HG02981 (cell line): ENCODE data around the gene BAG5.
"Not testable (repeated sequence)": the region's sequence is repeated elsewhere in the genome, so short reads cannot be mapped to it uniquely, and the experiment has no call there.

Experiments
- ATAC-seq: cut with Tn5 transposase; IDR thresholded peaks from one replicate; pipeline ENCODE4 v1.9.1; 2021; ENCODE audit warnings: mild to moderate bottlenecking, moderate library complexity; ENCODE audit not compliant: unreplicated experiment

The BAG5 gene, protein sequence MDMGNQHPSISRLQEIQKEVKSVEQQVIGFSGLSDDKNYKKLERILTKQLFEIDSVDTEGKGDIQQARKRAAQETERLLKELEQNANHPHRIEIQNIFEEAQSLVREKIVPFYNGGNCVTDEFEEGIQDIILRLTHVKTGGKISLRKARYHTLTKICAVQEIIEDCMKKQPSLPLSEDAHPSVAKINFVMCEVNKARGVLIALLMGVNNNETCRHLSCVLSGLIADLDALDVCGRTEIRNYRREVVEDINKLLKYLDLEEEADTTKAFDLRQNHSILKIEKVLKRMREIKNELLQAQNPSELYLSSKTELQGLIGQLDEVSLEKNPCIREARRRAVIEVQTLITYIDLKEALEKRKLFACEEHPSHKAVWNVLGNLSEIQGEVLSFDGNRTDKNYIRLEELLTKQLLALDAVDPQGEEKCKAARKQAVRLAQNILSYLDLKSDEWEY

DNA sequence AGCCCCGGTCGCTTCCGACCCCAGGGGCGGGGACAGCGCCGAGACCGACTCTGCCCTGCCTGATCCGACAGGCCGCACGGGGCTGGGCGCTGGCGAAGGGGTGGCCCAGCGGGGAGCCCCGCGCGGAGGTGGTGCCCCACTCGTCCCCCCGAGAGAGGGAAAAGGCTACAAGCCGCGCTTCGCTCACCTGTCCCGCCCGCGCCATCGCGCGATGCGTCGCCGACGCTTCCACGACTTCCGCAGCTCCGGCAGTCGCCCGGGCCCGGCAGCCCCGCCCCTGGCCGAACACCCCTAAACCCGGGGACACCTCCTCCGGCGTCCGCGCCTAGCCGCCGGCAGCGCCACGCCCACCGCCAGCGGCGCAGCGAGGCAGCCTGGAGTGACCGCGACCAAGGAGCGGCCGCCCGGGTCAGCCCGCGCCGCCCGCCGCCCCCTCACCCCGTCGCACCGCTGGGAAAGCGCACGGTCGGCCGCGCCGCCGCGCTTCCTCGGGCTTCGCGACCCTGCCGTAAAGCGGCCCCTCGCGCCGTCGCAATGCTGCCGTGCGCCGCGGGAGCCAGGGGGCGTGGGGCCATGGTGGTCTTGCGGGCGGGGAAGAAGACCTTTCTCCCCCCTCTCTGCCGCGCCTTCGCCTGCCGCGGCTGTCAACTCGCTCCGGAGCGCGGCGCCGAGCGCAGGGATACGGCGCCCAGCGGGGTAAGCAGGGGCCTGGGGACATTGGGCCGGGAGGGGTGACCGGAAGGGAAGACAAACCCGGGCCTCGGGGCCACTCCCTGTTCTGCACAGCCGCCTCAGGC, at the start of gene BAG5, which contains the start of gene COA8:
BAG5 (minus strand) TSS at position 229 of the 797 bp plus-strand sequence. CDS start 1,493 bp downstream, outside the sequence.
COA8 (plus strand) TSS at position 532 of the 797 bp plus-strand sequence; CDS start at position 574, 42 bp downstream.
- peak; percentile 68 for ATAC-seq

DNA sequence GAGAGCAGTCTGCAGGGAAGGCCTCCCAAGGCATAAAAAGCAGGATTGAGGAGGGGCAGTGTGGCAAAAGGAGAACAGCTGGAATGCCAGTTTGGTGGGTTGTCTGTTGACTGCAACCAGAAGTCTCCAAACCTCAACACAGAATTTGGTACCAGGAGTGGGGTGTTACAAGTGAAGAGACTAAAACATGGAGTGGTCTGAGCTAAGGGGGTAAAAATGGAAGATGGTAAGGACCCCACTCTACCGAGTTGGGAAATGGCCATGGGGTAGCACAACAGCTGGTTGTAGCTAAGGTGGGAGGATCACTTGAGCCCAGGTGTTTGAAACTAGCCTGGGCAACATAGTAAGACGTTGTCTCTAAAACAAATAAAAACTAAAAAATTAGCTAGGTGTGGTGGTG, 48.8 kb upstream of the BAG5 start:
- ATAC-seq: no peak

DNA sequence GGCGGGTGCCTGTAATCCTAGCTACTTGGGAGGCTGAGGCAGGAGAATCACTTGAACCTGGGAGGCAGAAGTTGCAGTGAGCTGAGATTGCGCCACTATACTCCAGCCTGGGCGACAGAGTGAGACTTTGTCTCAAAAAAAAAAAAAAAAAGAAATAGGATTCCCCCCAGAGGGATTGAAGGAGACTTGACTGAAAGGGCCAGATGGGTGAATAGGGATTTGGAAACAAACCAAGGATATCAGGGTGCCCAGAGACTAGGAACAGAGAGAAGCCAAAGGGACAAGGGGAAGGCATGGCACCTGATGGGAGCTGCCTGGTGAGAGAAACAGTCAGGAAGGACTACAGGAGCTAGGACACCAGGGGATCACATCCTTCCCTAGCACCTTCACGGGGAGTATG, 46.6 kb upstream of the BAG5 start:
- not testable (repeated sequence) for ATAC-seq

DNA sequence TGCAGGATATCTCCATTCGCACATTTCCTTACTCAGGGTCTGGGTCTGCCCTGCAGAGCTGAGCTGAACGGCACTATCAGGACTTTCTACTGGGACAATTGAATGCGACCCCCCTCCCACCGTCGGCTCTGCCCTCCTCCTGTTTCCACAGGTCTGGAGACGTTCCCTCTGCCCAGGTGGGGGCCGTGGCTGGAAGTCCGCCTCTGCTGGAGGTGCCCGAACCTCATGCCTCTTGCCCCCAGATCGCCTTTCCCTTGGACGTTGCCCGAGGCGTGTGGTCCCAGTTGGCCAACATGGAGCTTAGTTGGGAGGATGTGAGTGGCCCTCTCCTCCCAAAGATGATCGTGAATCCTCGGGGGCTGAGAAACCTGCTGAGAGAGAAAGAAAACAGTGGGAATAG, 45.4 kb upstream of the BAG5 start:
- no peak for ATAC-seq

DNA sequence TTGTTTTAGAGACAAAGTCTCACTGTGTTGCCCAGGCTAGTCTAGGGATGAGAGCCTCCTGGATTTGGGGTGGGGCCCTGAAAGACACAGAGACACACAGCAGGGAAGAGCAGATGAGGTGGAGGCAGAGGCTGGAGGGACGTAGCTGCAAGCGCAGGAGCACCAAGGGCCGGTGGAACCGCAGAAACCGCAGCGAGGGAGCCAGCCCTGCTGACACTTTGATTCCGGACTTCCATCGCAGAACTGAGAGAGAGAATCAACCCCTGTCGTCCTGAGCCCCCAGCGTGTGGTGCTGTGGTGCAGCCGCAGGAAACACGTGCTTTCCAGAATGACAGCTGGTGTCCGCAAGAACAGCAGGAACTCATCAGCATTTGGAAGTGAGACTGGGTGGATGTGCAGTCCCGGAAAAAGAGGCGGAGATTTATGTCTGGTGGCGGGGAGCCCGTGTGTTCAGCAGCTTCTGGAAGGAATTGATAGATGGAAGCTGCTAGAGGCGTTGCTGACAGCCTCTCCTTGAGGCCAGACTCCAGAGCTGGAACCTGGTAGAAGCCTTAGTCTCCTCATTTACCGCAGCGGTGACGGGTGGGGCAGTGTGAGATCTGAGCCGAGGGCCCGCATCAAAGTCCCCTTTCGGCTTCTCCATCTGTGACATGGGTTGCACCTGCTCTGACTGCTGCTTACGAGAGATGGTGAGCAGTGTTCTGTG, 44.7 kb upstream of the BAG5 start:
- ATAC-seq: peak; percentile 59

DNA sequence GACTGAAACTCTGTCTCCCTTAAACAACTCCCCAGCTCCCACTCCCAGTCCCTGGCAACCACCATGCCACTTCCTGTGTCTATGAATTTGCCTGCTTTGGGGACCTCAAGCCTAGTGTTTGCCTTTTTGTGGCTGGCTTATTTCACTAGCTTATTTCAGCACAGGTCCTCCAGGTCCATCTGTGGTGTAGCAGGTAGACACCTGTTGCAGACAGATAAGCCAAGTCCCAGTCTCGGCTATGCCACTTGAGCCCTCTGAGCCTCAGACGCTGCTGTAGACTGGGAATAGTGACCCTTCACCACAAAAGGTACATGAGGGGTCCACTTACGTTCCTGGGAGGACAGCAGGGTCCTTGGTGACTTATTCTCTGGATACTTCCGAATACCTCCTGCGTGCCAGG, 42.2 kb upstream of the BAG5 start:
- no peak for ATAC-seq

DNA sequence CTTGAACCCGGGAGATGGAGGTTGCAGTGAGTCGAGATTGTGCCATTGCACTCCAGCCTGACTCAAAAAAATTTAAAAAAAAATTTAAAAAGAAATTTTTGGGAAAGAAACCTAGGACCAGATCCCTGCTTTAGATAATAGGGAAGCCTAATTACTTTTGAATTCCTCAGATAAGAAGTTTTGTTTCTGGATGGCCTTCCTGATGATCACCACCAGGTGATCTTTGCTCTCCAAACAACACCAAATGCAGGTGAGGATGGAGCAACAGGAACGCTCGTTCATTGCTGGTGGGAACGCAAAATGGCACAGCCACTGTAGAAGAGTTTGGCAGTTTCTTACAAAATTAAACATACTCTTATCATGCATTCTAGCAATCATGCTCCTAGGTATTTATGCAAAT, 38.0 kb upstream of the BAG5 start:
- no peak for ATAC-seq

DNA sequence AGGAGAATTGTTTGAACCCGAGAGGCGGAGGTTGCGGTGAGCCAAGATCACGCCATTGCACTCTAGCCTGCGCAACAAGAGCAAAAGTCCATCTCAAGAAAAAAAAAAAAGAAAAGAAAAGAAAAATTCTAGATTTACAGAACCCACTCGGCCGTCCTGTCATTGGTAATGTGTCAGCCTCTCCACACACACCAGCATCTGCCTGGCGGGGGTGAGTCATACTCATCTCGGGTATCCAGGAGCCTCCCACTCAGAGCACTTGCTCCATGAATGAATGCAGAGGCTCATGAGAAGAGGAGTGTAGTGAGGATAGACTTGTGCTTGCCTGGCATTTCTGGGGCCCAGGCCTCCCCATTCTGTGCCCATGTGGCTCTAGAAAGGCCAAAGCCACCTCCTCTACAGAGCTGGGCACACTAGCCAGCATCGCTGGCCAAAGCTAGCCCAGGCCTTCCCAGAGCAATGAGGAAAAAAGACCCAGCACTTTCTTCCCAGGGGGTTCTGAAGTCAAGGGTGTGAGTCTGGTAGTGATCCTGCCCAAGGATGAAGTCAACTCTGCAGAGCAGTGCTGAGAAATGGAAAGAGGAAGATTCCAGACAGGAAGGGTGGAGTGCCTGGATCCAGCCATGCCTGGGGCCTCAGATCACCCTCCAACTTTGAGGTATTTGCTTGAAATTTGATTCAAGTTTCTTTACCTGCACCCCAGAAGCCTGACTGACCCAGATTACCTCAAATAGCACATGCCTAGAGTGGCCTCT, 35.3 kb upstream of the BAG5 start:
- no peak for ATAC-seq

DNA sequence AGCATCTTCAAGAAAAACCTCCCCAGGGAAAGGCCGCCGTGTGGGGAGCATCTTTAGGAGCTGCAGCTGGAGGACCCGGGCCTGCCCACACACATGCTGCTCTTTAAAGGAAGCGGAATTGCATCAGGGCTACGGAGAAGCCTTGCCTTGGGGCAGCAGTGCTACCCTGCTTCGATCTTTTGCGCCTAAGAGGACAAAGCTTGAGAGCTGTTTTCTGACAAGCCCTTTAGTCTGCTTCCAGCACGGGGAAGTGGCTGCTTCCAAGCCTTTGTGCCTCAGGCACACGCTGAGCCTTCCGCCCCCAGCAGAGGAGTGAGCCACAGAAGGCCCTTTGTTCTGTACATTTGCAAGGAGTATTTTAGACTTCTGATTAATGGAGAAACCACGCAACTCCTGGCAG, 31.8 kb upstream of the BAG5 start:
- ATAC-seq: no peak

DNA sequence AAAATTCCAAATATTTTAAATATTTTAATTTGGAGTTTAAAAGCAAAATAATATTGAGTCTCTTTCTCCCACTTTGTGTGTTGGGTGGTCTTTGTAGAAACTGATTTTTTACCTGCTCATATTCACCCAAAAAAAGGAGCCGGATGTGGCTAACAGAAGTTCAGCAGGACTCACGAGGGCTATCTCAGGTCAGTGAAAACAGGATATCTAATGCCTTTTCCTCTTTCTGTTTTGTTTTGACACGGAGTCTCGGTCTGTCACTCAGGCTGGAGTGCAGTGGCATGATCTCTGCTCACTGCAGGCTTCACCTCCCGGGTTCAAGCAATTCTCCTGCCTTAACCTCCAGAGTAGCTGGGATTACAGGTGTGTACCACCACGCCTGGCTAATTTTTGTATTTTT, 31.1 kb upstream of the BAG5 start:
- peak; percentile 78 for ATAC-seq

DNA sequence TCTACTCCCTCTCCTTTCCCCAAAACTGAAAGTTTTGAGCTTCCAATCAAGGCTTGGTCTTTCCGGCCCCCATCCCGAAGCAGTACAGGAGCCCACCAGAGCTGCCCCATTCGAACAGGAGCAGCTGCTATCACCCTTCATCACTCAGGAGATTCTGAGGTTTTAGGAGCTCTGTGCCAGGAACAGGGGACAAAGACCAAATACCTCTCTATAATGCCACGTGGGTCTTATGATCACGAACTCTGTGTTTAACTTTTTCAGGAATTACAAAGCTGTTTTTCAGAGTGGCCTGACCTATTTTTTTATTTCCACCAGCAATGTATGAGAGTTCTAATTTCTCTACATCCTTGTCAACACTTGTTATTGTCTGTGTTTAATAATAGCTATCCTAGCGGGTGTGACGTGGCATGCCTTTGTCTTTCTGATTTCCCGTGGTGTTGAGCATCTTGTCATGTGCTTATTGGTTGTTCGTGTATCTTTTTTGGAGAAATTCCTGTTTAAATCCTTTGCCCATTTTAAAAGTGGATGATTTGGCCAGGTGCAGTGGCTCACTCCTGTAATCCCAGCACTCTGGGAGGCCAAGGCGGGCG, 22.0 kb upstream of the BAG5 start:
- ATAC-seq: no peak

DNA sequence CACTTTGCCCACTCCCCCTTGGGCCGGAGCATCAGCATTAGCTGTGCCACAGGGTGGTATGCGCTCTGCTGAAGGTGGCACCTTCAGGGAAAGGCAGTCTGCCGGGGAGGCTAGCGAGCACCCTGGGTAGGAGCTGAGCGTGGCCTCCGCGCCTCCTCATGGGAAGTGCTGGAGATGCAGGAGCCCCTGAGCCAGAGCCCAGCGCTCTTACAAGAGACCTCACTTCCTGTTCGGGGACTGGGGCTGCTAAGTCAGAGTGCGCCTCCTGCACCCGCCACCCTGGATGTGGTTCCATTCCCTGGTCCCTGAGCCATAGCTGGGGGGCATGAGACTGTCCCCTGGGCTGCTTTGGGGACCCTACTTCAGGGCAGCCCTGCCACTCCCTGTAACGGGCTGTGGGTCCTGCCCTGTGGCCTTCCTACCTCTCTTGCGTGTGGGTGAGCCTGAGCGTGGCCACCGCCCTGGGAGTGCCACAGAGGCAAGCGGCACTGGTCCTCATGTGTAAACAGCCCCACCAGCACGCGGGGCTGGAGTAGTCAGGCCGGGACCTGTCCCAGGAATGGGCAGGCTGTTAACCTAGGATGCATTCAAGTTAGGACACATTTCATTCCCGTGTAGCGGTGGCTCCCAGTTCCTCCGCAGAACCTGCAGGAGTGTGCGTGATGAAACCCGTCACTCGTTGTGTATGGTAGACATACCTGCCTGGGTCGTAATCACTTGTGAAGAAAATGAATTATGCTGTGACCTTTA, 19.7 kb upstream of the BAG5 start:
- no peak for ATAC-seq

DNA sequence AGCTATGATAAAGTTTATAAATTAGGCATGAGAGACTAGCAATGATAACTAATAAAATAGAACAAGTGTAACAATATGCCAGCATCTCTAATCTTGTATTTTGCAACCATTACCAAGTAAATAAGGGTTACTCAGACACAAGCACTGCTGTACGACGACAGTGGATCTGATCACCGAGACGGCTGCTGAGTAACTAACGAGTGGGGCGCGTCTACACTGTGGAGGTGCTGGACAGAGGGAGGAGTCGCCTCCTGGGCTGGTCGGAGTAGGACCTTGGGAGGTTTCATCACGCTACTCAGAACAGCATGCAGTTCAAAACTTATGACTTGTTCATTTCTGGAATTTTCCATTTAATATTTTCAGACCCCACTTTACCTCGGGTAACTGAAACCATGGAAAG, 18.7 kb upstream of the BAG5 start:
- ATAC-seq: no peak

DNA sequence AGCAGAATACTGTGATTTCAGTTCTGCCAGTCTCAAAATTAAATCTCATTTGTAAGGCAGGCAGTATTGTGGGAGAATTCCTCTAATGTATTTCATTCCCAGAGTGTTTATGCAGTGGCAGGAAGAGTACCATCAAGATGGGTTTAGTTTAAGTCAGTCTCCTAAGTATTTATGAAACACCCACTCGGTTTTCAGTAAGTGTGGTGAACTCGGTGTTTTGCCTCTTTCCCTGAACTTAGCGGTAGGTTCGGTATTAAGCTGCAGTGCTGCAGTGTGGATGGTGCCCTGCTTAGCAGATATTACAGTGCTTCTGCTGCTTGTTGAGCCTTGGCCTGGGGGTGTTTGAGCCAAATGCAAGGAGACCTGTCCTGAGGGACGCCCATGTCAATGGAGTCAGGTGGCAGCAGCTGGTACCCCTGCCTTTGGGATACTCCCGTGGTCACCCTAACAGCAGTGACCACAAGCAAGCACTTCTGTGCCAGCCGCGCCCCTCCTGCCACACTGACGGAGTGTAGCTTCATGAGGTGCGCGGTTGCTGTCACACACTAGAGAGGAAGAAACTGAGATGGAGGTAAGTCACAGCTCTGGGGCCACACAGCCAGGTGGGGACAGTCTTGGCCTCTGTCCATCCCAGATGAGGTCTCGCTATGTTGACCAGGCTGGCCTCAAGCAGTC, 16.1 kb upstream of the BAG5 start:
- no peak for ATAC-seq

DNA sequence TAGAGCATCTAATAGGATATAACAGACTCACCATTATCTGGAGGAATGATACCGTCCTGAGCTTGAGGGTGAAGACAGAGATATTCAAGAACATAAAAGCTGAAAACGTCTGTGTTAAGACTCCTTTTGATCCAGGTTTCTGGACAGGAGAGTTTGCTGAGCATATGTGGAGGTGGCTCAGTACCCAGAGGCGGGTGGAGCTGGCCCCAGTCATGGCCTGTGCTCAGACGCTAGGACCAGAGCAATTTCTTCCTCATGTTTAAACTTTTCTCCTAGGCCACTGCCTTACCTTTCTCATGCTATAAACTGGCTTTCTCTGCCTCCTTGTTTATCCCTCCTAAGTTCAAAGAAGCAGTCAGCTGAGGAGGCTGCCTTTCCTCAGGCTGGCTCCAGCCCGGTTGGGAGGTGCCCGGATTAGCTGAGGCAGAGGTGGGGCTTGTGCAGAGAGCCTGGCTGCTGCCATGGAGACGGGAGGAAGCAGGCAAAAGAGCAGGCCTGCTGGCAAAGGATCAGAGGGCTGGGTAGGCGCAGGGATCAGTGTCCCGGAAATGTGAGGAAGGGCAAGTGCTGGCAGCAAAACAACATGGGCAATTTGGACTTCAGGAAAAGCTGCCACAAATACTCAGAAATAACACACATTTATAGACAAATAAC, 14.0 kb upstream of the BAG5 start:
- ATAC-seq: no peak

DNA sequence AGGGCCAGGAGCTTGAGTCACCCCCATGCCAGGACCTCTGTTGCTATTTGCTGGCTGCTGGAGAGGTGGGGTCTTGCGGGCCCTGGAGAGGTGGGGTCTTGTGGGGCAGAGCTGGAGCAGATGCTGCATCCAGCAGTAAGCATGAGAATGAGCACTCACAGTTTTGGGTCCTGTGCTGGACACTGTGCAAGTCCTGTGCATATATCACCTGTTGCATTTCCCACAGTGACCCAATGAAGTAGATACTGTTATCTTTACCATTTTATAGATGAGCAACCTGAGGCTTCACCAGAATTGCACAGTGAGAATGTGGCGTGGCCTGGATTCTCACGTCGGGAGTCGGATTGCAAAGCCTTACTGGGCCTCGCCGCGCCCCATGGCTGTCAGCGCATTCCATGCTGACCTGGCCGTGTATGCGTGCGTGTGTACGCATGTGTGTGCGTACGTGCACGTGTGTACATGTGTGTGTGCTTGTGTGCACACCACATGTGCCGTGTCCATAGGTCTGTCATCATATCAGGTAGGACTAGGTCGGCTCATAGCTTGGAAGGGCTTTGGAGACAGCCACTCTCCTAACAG, 12.3 kb upstream of the BAG5 start:
- ATAC-seq: no peak

DNA sequence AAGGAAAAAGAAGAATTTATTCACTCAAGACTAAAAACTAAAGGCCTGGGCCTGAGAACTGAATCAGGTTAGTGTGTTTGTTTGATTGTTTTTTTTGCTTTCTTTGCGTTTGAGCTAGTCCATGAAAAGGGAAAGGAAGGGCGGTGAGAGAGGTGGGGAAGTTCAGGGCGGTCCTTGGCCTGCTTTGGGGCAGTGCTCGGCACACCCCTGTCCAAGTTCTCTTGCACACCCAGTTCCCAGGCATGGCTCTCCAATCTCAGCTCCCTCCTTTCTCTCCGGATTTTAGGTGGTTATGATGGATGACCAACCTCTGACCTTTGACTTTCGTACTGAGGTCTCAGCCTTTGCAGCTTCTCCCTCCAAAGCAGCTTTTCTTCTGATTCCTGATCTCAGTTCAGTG, 11.6 kb upstream of the BAG5 start:
- ATAC-seq: no peak

DNA sequence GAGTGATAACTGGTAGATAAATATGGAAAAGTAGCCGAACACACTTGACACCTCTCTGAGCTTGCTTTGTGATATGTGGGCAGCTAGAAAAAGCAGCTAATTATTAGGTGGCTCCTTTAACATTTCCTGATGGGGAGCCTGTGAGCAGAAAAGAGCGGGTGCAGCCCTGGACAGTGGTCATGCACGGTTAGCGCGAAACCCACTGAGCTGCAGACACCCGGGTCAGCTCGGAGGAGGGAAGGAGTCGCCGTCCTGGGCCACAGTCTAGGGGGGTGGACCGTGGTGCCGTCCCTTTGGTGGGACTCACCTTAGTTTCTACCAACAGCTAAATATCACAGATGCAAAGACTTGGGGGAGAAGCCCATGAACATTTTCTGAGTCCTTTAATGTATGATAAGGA, 7.0 kb upstream of the BAG5 start:
- no peak for ATAC-seq
